Astrocyte (in vitro differentiated cells and primary cell): Measurements from ENCODE around the gene DYRK4. TPM values are rescaled to one million over a fixed set of nuclear protein-coding genes. Genes with fewer than 3 reads are reported as not detected.

Source experiments
- DNase-seq: peaks from one replicate; pipeline ENCODE4 v3.0.0-alpha.2; 2010; ENCODE audit warnings: low read depth
- FAIRE-seq: peaks from 2 replicates; lab custom pipeline; 2011; peaks lifted over from hg19 to GRCh38; lab: Jason Lieb, UNC
- H2AFZ ChIP-seq: 2 replicates; pipeline ENCODE4 v1.6.0; 2012; ENCODE audit warnings: low read depth, low read length, inconsistent platforms
- H3K27ac ChIP-seq: 2 replicates; pipeline ENCODE4 v1.5.1; 2011; ENCODE audit warnings: low read depth, low read length, inconsistent platforms
- H3K27me3 ChIP-seq: 2 replicates; pipeline ENCODE4 v1.6.0; 2011; ENCODE audit warnings: low read length, inconsistent platforms; ENCODE audit not compliant: insufficient read depth
- H3K36me3 ChIP-seq: 2 replicates; pipeline ENCODE4 v1.5.1; 2011; ENCODE audit warnings: low read length, inconsistent platforms; ENCODE audit not compliant: insufficient read depth
- H3K4me1 ChIP-seq: 2 replicates; pipeline ENCODE4 v1.5.1; 2011; ENCODE audit warnings: low read length, inconsistent platforms; ENCODE audit not compliant: insufficient read depth
- H3K4me2 ChIP-seq: 2 replicates; pipeline ENCODE4 v1.6.0; 2012; ENCODE audit warnings: low read length, inconsistent platforms
- H3K4me3 ChIP-seq: 2 replicates; pipeline ENCODE4 v1.5.1; 2011; ENCODE audit warnings: low read depth, mild to moderate bottlenecking, low read length, inconsistent platforms; ENCODE audit not compliant: insufficient read depth
- H3K79me2 ChIP-seq: 2 replicates; pipeline ENCODE4 v1.6.0; 2012; ENCODE audit warnings: mild to moderate bottlenecking, low read length, inconsistent platforms; ENCODE audit not compliant: insufficient read depth
- H3K9ac ChIP-seq: 2 replicates; pipeline ENCODE4 v1.6.0; 2012; ENCODE audit warnings: mild to moderate bottlenecking, low read length, inconsistent platforms
- H3K9me3 ChIP-seq: 2 replicates; pipeline ENCODE4 v1.5.1; 2012; ENCODE audit warnings: low read depth, mild to moderate bottlenecking, low read length, inconsistent platforms; ENCODE audit not compliant: insufficient read depth
- H4K20me1 ChIP-seq: 2 replicates; pipeline ENCODE4 v1.6.0; 2012; ENCODE audit warnings: low read length, inconsistent platforms; ENCODE audit not compliant: insufficient read depth
- H3K27ac Mint-ChIP-seq: one replicate; pipeline ENCODE4 v1.8.0; 2021; ENCODE audit warnings: mild to moderate bottlenecking, mixed read lengths; ENCODE audit not compliant: unreplicated experiment
- H3K27me3 Mint-ChIP-seq: one replicate; pipeline ENCODE4 v1.8.0; 2021; ENCODE audit warnings: low read depth, mixed read lengths; ENCODE audit not compliant: unreplicated experiment
- H3K36me3 Mint-ChIP-seq: one replicate; pipeline ENCODE4 v1.8.0; 2021; ENCODE audit warnings: low read depth, mixed read lengths; ENCODE audit not compliant: unreplicated experiment
- H3K4me1 Mint-ChIP-seq: one replicate; pipeline ENCODE4 v1.8.0; 2021; ENCODE audit warnings: low read depth, mixed read lengths; ENCODE audit not compliant: unreplicated experiment
- H3K4me3 Mint-ChIP-seq: one replicate; pipeline ENCODE4 v1.8.0; 2021; ENCODE audit warnings: mild to moderate bottlenecking, moderate library complexity, mixed read lengths; ENCODE audit not compliant: unreplicated experiment
- H3K9me3 Mint-ChIP-seq: one replicate; pipeline ENCODE4 v1.8.0; 2021; ENCODE audit warnings: mild to moderate bottlenecking, mixed read lengths; ENCODE audit not compliant: unreplicated experiment
- EZH2 ChIP-seq: IDR thresholded peaks from 2 replicates; pipeline ENCODE4 v1.6.1; 2012; ENCODE audit warnings: mild to moderate bottlenecking, low read length, inconsistent platforms; ENCODE audit not compliant: insufficient read depth
- total RNA-seq: library from RNA; stranded (reverse); gene quantifications from 2 replicates; pipeline ENCODE4 v1.2.1, GENCODE V29; 2021
- TF ChIP-seq, protein P1 (sequence below): IDR thresholded peaks from 2 replicates; pipeline ENCODE4 v1.5.1; 2011; ENCODE audit warnings: low read depth, mild to moderate bottlenecking, inconsistent platforms, low read length, moderate library complexity; ENCODE audit not compliant: insufficient read depth

DYRK4 gene
- total RNA-seq, 1 donor from 2014 or later = 33.9 TPM

DNA sequence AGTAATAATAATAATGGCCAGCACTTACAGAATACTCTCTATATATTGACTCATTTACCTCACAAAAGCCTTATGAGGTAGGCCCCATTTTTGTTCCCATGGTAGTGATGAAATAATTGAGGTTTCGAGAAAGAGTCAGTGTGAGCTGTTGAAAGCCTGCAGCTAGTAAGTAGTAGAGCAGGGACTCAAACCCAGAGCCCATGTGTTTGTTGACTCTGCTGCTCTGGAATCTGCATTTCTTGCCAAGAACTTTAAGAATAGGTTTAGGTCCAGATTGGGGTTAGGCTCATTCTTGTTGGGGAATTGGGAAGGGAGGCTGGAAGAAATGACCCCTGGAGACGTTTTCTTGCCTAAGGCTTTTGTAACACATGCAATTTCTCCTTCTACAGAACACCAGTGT lies 27.9 kb downstream of the DYRK4 start:
- Histone ChIP-seq H2AFZ (no peak overlapping the region), H3K4me3 (no peak overlapping the region), H3K27me3 (no peaks in the 10 kb centered on the region), H3K27ac (no peak overlapping the region), H3K9me3 (no peaks in the 10 kb centered on the region), H3K36me3 (no peaks in the 10 kb centered on the region), H3K79me2 (no peaks in the 10 kb centered on the region), H4K20me1 (no peaks in the 10 kb centered on the region), H3K4me2 (no peak overlapping the region), H3K9ac (no peak overlapping the region), H3K4me1 (no peaks in the 10 kb centered on the region)
- H3K36me3 Mint-ChIP-seq = no peaks in the 10 kb centered on the region
- DNase-seq (no peak), FAIRE-seq (no peak)
- no peaks in the 10 kb centered on the region for H3K9me3 Mint-ChIP-seq
- H3K4me3 Mint-ChIP-seq = no peak overlapping the region
- no peaks in the 10 kb centered on the region for H3K4me1 Mint-ChIP-seq
- no peak overlapping the region for H3K27ac Mint-ChIP-seq
- TF ChIP-seq EZH2 = no peak
- TF ChIP-seq, protein P1, sequence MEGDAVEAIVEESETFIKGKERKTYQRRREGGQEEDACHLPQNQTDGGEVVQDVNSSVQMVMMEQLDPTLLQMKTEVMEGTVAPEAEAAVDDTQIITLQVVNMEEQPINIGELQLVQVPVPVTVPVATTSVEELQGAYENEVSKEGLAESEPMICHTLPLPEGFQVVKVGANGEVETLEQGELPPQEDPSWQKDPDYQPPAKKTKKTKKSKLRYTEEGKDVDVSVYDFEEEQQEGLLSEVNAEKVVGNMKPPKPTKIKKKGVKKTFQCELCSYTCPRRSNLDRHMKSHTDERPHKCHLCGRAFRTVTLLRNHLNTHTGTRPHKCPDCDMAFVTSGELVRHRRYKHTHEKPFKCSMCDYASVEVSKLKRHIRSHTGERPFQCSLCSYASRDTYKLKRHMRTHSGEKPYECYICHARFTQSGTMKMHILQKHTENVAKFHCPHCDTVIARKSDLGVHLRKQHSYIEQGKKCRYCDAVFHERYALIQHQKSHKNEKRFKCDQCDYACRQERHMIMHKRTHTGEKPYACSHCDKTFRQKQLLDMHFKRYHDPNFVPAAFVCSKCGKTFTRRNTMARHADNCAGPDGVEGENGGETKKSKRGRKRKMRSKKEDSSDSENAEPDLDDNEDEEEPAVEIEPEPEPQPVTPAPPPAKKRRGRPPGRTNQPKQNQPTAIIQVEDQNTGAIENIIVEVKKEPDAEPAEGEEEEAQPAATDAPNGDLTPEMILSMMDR = no peak
- peaks cover 20% of the 10 kb centered on the region for H3K27me3 Mint-ChIP-seq

DNA sequence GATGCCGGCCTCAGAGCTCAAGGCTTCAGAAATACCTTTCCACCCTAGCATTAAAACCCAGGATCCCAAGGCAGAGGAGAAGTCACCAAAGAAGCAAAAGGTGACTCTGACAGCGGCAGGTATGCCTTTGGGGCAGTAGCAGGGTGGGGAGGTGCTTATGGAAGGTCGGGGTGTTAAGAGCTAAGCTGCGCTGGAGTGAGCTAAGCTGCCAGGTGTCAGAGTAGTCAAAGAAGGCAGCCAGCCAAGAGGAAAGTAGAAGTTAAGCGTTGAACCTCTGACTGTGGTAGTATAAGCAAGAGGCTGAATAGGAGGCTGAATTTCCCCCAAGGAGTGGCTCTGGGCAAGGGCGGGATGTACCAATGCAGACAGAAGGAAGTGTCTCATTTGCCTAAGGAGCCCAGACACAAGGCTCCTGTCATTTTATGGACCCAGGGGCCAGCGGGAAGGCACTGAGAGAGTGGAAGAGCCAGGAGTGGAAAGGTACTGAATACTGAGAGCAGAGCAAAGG lies 29.2 kb downstream of the DYRK4 start:
- H3K4me3 ChIP-seq = no peak overlapping the region
- Mint-ChIP-seq H3K36me3 (no peaks in the 10 kb centered on the region), H3K27ac (no peak overlapping the region), H3K27me3 (peaks cover 23% of the 10 kb centered on the region), H3K4me3 (no peak overlapping the region), H3K9me3 (no peaks in the 10 kb centered on the region), H3K4me1 (no peaks in the 10 kb centered on the region)
- no peak for FAIRE-seq
- H2AFZ ChIP-seq = no peak overlapping the region
- H3K9ac ChIP-seq = no peak overlapping the region
- H3K36me3 ChIP-seq = no peaks in the 10 kb centered on the region
- H3K4me1 ChIP-seq = no peaks in the 10 kb centered on the region
- DNase-seq = no peak
- no peak overlapping the region for H3K4me2 ChIP-seq
- no peaks in the 10 kb centered on the region for H3K9me3 ChIP-seq
- H3K79me2 ChIP-seq = no peaks in the 10 kb centered on the region
- no peak overlapping the region for H3K27ac ChIP-seq
- TF ChIP-seq, protein P1 = no peak
- TF ChIP-seq EZH2 = no peak
- no peaks in the 10 kb centered on the region for H4K20me1 ChIP-seq
- H3K27me3 ChIP-seq = no peaks in the 10 kb centered on the region

DNA sequence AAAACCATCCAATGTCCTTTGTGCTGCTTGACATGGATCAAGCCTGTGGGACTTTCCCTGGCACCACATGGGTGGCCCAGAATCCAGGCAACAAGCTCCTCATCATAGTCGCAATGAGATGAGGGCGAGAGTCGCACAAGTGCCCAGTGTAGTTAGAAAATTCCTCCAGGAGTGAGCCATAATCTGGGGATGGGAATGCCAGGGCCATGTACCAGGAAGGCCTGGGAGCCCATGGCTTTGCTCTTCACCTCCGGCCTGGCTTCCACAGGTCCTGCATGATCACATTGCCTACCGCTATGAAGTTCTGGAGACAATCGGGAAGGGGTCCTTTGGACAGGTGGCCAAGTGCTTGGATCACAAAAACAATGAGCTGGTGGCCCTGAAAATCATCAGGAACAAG lies 33.9 kb downstream of the DYRK4 start:
- Histone ChIP-seq H3K9ac (no peak overlapping the region), H2AFZ (no peak overlapping the region), H3K9me3 (no peaks in the 10 kb centered on the region), H4K20me1 (no peaks in the 10 kb centered on the region), H3K27ac (no peak overlapping the region), H3K36me3 (no peaks in the 10 kb centered on the region), H3K4me2 (no peak overlapping the region), H3K4me3 (no peak overlapping the region), H3K27me3 (no peaks in the 10 kb centered on the region), H3K79me2 (no peaks in the 10 kb centered on the region), H3K4me1 (no peaks in the 10 kb centered on the region)
- TF ChIP-seq, protein P1 = no peak
- TF ChIP-seq EZH2 = no peak
- no peaks in the 10 kb centered on the region for H3K36me3 Mint-ChIP-seq
- DNase-seq = no peak
- FAIRE-seq = no peak
- no peak overlapping the region for H3K4me3 Mint-ChIP-seq
- peaks cover 19% of the 10 kb centered on the region for H3K27me3 Mint-ChIP-seq
- no peaks in the 10 kb centered on the region for H3K9me3 Mint-ChIP-seq
- H3K4me1 Mint-ChIP-seq = no peaks in the 10 kb centered on the region
- no peak overlapping the region for H3K27ac Mint-ChIP-seq
